Osteoblast (primary cell): ENCODE results near the gene CALHM6. TPM values are rescaled to one million over a fixed set of nuclear protein-coding genes. Genes with fewer than 3 reads are reported as not detected.
A peak's percentile ranks its signal among the peaks of the same experiment; 100 is the strongest.

Experiments
- DNase-seq: peaks from one replicate; pipeline ENCODE4 v3.0.0; 2011; ENCODE audit warnings: low spot score, mixed read lengths; ENCODE audit not compliant: insufficient read length; ENCODE audit errors: missing footprints
- H2AFZ ChIP-seq: 2 replicates; pipeline ENCODE4 v1.6.0; 2011; ENCODE audit warnings: mild to moderate bottlenecking, low read length
- H3K27ac ChIP-seq: 2 replicates; pipeline ENCODE4 v1.5.1; 2011; ENCODE audit warnings: mild to moderate bottlenecking, low read depth, low read length, moderate library complexity
- H3K27me3 ChIP-seq: 2 replicates; pipeline ENCODE4 v1.6.0; 2012; ENCODE audit warnings: mild to moderate bottlenecking, control low read depth, inconsistent platforms, low read length, moderate library complexity; ENCODE audit not compliant: insufficient read depth
- H3K36me3 ChIP-seq: 2 replicates; pipeline ENCODE4 v1.5.1; 2011; ENCODE audit warnings: mild to moderate bottlenecking, low read length, control low read depth, moderate library complexity; ENCODE audit not compliant: insufficient read depth
- H3K4me1 ChIP-seq: 2 replicates; pipeline ENCODE4 v1.5.1; 2011; ENCODE audit warnings: mild to moderate bottlenecking, low read length, control low read depth, moderate library complexity; ENCODE audit not compliant: insufficient read depth
- H3K4me2 ChIP-seq: 2 replicates; pipeline ENCODE4 v1.6.0; 2011; ENCODE audit warnings: mild to moderate bottlenecking, low read length; ENCODE audit not compliant: insufficient read depth
- H3K4me3 ChIP-seq: fragments of 200-600 bp; sonication (generic); 3 replicates; pipeline ENCODE4 v1.5.1; 2012; ENCODE audit warnings: mild to moderate bottlenecking, low read length, inconsistent platforms; ENCODE audit not compliant: insufficient read depth
- H3K79me2 ChIP-seq: 2 replicates; pipeline ENCODE4 v1.6.0; 2012; ENCODE audit warnings: mild to moderate bottlenecking, low read length, control low read depth, inconsistent platforms; ENCODE audit not compliant: insufficient read depth
- H3K9me3 ChIP-seq: 2 replicates; pipeline ENCODE4 v1.5.1; 2011; ENCODE audit warnings: low read depth, low read length, control low read depth
- H4K20me1 ChIP-seq: 2 replicates; pipeline ENCODE4 v1.6.0; 2012; ENCODE audit warnings: mild to moderate bottlenecking, low read length, control low read depth; ENCODE audit not compliant: insufficient read depth
- CTCF ChIP-seq: IDR thresholded peaks from 2 replicates; pipeline ENCODE4 v1.5.1; 2011; ENCODE audit warnings: mild to moderate bottlenecking, low read depth, low read length, moderate library complexity; ENCODE audit errors: extremely low read depth
- total RNA-seq: library from RNA; depleted of rRNA; stranded (reverse); fragments of >200 nt; gene quantifications from 2 replicates; pipeline ENCODE4 v1.2.3, GENCODE V29; 2012

CALHM6 gene
- total RNA-seq, 1 donor = 0.72 TPM

GRCh38 chr6:116507324-116507723 lies 46.1 kb downstream of the CALHM6 start:
- Histone ChIP-seq H3K4me3 (no peak overlapping the region), H3K36me3 (no peaks in the 10 kb centered on the region), H3K27ac (no peak overlapping the region), H3K79me2 (no peaks in the 10 kb centered on the region), H4K20me1 (no peaks in the 10 kb centered on the region), H3K4me2 (peak overlapping the region; percentile 13), H3K27me3 (no peaks in the 10 kb centered on the region), H2AFZ (peak overlapping the region; percentile 63), H3K4me1 (peaks cover 8% of the 10 kb centered on the region), H3K9me3 (no peaks in the 10 kb centered on the region)
- no peak for DNase-seq
- TF ChIP-seq CTCF = no peak

GRCh38 chr6:116508527-116508926 lies 47.4 kb downstream of the CALHM6 start:
- Histone ChIP-seq H2AFZ (no peak overlapping the region), H3K9me3 (no peaks in the 10 kb centered on the region), H3K4me3 (no peak overlapping the region), H3K4me1 (peaks cover 16% of the 10 kb centered on the region), H4K20me1 (no peaks in the 10 kb centered on the region), H3K36me3 (no peaks in the 10 kb centered on the region), H3K27ac (no peak overlapping the region), H3K79me2 (peaks cover 11% of the 10 kb centered on the region), H3K27me3 (no peaks in the 10 kb centered on the region), H3K4me2 (no peak overlapping the region)
- no peak for DNase-seq
- TF ChIP-seq CTCF = no peak

GRCh38 chr6:116511424-116512110 lies 50.4 kb downstream of the CALHM6 start, which contains the start of gene CALHM5:
Gene CALHM5 (plus strand): TSS chr6:116511639. CDS start chr6:116511697, 58 bp downstream.
- H3K4me1 ChIP-seq = peaks cover 18% of the 10 kb centered on the region
- peak; percentile 41 for DNase-seq
- no peaks in the 10 kb centered on the region for H3K27me3 ChIP-seq
- H4K20me1 ChIP-seq = no peaks in the 10 kb centered on the region
- H3K4me2 ChIP-seq = peak within 1 kb of the TSS; percentile 94
- TF ChIP-seq CTCF = peak; percentile 86
- H3K9me3 ChIP-seq = no peaks in the 10 kb centered on the region
- peaks cover 35% of the 10 kb centered on the region for H3K79me2 ChIP-seq
- peaks cover 7% of the 10 kb centered on the region for H3K36me3 ChIP-seq
- H3K4me3 ChIP-seq = peak within 1 kb of the TSS; percentile 79
- H2AFZ ChIP-seq = peak within 1 kb of the TSS; percentile 91
- peak within 1 kb of the TSS; percentile 96 for H3K27ac ChIP-seq

GRCh38 chr6:116512111-116512559 lies 51.0 kb downstream of the CALHM6 start:
- Histone ChIP-seq H3K4me2 (peak overlapping the region; percentile 94), H3K27me3 (no peaks in the 10 kb centered on the region), H3K4me1 (peaks cover 16% of the 10 kb centered on the region), H3K4me3 (peak overlapping the region; percentile 79), H3K79me2 (peaks cover 35% of the 10 kb centered on the region), H3K36me3 (peaks cover 11% of the 10 kb centered on the region), H3K27ac (peak overlapping the region; percentile 96), H2AFZ (peak overlapping the region; percentile 91), H4K20me1 (no peaks in the 10 kb centered on the region), H3K9me3 (no peaks in the 10 kb centered on the region)
- DNase-seq = peak; percentile 53
- TF ChIP-seq CTCF = no peak
